OCI-LY7 (cell line): ENCODE data around the gene RFX3. TPM values are rescaled to one million over a fixed set of nuclear protein-coding genes. Genes with fewer than 3 reads are reported as not detected.

Source experiments
- BruUV-seq: library from RNA; stranded (reverse); fragments of 400-500 nt; replicated peaks from 2 replicates; lab custom pipeline; 2021; lab: Mats Ljungman, UMichigan
- CTCF ChIA-PET: fragments of 300-600 bp; sonication (Branson Sonifier 250); formaldehyde crosslinking; loops from one replicate; lab custom pipeline; 2022; ENCODE audit warnings: antibody characterized with exemption; ENCODE audit not compliant: unreplicated experiment; lab: Charles Lee
- POLR2A ChIA-PET: fragments of 300-600 bp; sonication (Branson Sonifier 250); formaldehyde crosslinking; loops from one replicate; lab custom pipeline; 2022; ENCODE audit warnings: antibody characterized with exemption; lab: Charles Lee
- DNase-seq: peaks from one replicate; pipeline ENCODE4 v3.0.0-alpha.2; 2015; ENCODE audit warnings: low spot score
- H2AFZ ChIP-seq: fragments of 200-600 bp; sonication (generic), shearing (Covaris generic); 2 replicates; pipeline ENCODE4 v1.6.1; 2014; ENCODE audit warnings: mild to moderate bottlenecking, antibody characterized with exemption, low read length, moderate library complexity
- H3K27ac ChIP-seq: fragments of 200-600 bp; sonication (generic); 2 replicates; pipeline ENCODE4 v1.5.1; 2014; ENCODE audit warnings: mixed run types, low read depth, mild to moderate bottlenecking, moderate library complexity, low read length, inconsistent platforms; ENCODE audit not compliant: poor library complexity, severe bottlenecking
- H3K36me3 ChIP-seq: fragments of 200-600 bp; sonication (generic); 2 replicates; pipeline ENCODE4 v1.6.1; 2014; ENCODE audit warnings: mild to moderate bottlenecking, antibody characterized with exemption, low read length, moderate library complexity, mixed read lengths; ENCODE audit not compliant: insufficient read depth
- H3K4me1 ChIP-seq: fragments of 200-600 bp; sonication (generic); 2 replicates; pipeline ENCODE4 v1.5.1; 2014; ENCODE audit warnings: mild to moderate bottlenecking, low read length; ENCODE audit not compliant: insufficient read depth, poor library complexity, severe bottlenecking
- H3K4me2 ChIP-seq: fragments of 200-600 bp; sonication (generic); 2 replicates; pipeline ENCODE4 v1.6.1; 2014; ENCODE audit warnings: mild to moderate bottlenecking, low read length
- H3K4me3 ChIP-seq: fragments of 200-600 bp; sonication (generic); 2 replicates; pipeline ENCODE4 v1.5.1; 2014; ENCODE audit warnings: mild to moderate bottlenecking, low read depth, low read length; ENCODE audit not compliant: poor library complexity, severe bottlenecking
- H3K79me2 ChIP-seq: fragments of 200-600 bp; sonication (generic); 2 replicates; pipeline ENCODE4 v1.6.1; 2016; ENCODE audit warnings: low read depth, mild to moderate bottlenecking, low read length, moderate library complexity, mixed read lengths; ENCODE audit not compliant: insufficient read depth
- H3K9me2 ChIP-seq: fragments of 200-600 bp; sonication (generic); 2 replicates; pipeline ENCODE4 v1.6.1; 2016; ENCODE audit warnings: mild to moderate bottlenecking, low read length, mixed read lengths; ENCODE audit not compliant: insufficient read depth
- H3K9me3 ChIP-seq: fragments of 200-600 bp; sonication (generic); 2 replicates; pipeline ENCODE4 v1.6.1; 2014; ENCODE audit warnings: mild to moderate bottlenecking, mixed run types, low read length, mixed read lengths
- H4K20me1 ChIP-seq: fragments of 200-600 bp; sonication (generic); 2 replicates; pipeline ENCODE4 v1.6.1; 2014; ENCODE audit warnings: mild to moderate bottlenecking, antibody characterized with exemption, low read length, moderate library complexity, mixed read lengths; ENCODE audit not compliant: insufficient read depth
- CTCF ChIP-seq: fragments of 200-600 bp; sonication (generic); conservative IDR thresholded peaks from 2 replicates; pipeline ENCODE4 v1.5.1; 2014; ENCODE audit warnings: mild to moderate bottlenecking, antibody characterized with exemption, low read length, moderate library complexity, mixed read lengths
- EZH2phosphoT487 ChIP-seq: fragments of 200-600 bp; sonication (generic); IDR thresholded peaks from 2 replicates; pipeline ENCODE4 v1.6.1; 2018; ENCODE audit warnings: low read depth, borderline replicate concordance, mild to moderate bottlenecking, mixed run types, antibody characterized with exemption, low read length, moderate library complexity, mixed read lengths
- intact Hi-C: fragments of 100-400 bp; cut with micrococcal nuclease; formaldehyde crosslinking; loops from one replicate; pipeline ENCODE4 v1.10.0; 2022; ENCODE audit not compliant: unreplicated experiment
- total RNA-seq, 2 experiments: library from RNA; depleted of rRNA in 1 of 2; stranded (reverse); fragments of >200 nt in 1 of 2; shearing (Covaris generic) in 1 of 2; gene quantifications; 2 replicates each; pipeline ENCODE4 v1.2.3, GENCODE V29; 2014 to 2022

The RFX3 gene
- total RNA-seq, 2 experiments from 2014 or later = 6.9 to 18.1 TPM

DNA sequence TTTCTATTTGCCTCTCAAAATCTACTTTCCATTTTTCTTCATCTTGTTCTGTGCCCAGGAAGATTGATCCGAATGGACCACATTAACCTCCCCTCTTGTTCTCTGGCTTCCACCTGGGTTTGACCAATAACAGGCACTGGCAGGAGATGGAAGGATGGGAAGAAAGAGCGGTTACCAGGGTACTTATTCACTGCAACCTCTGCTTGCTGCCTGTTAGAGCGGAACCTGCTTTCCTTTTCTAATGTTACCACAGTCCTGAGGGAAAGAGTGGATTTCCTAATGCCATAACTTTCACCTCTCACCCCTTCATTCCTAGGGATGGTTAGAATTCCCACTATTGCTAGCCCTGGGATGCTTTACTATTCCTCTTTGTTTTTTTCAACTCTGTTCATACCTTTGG is 262.1 kb downstream of the RFX3 start:
- H3K9me2 ChIP-seq = 0 out of 2 replicates have a peak, but pooled peaks cover 3% of the 10 kb centered on the region
- no peaks in the 10 kb centered on the region for H3K9me3 ChIP-seq
- no peaks in the 10 kb centered on the region for H3K4me1 ChIP-seq
- ChIA-PET CTCF (no interaction called here), POLR2A (no interaction called here)
- H3K4me3 ChIP-seq = no peak overlapping the region
- no peak overlapping the region for H2AFZ ChIP-seq
- H4K20me1 ChIP-seq = no peaks in the 10 kb centered on the region
- H3K27ac ChIP-seq = no peak overlapping the region
- DNase-seq = no peak
- H3K79me2 ChIP-seq = no peaks in the 10 kb centered on the region
- intact Hi-C loops = no loop called here
- H3K4me2 ChIP-seq = no peak overlapping the region
- BruUV-seq = no TSS peak
- TF ChIP-seq CTCF = no peak
- no peak for TF ChIP-seq EZH2phosphoT487
- H3K36me3 ChIP-seq = no peaks in the 10 kb centered on the region

GRCh38 chr9:3262826-3263529 is 262.8 kb downstream of the RFX3 start:
- no TSS peak for BruUV-seq
- TF ChIP-seq EZH2phosphoT487 (no peak), CTCF (no peak)
- no peaks in the 10 kb centered on the region for H3K36me3 ChIP-seq
- H3K79me2 ChIP-seq = no peaks in the 10 kb centered on the region
- 0 out of 2 replicates have a peak, but pooled peaks cover 3% of the 10 kb centered on the region for H3K9me2 ChIP-seq
- CTCF ChIA-PET = no interaction called here
- no peak overlapping the region for H3K27ac ChIP-seq
- POLR2A ChIA-PET = interaction anchor here (1.2 kb wide), 1 partner anchor 10 kb away, joined by 4 read pairs; no protein-coding TSS in a partner anchor
- no peak overlapping the region for H3K4me3 ChIP-seq
- H3K4me1 ChIP-seq = no peaks in the 10 kb centered on the region
- intact Hi-C loops = no loop called here
- no peaks in the 10 kb centered on the region for H4K20me1 ChIP-seq
- H2AFZ ChIP-seq = no peak overlapping the region
- H3K4me2 ChIP-seq = no peak overlapping the region
- DNase-seq = no peak
- no peaks in the 10 kb centered on the region for H3K9me3 ChIP-seq

DNA sequence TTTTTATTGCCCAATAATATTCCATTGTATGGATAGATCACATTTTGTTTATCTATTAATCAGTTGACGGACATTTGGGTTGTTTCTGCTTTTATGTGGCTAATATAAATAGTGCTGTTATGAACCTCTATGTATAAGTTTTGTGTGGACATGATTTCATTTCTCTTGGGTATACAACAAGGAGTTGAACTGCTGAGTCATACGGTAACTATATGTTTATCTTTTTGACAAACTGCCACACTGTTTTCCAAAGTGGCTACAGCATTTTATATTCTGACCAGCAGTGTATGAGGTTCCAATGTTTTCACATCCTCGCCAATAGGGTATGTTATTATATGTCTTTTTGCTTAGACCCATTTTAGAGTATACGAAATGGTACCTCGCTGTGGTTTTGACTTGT is 264.3 kb downstream of the RFX3 start:
- Histone ChIP-seq H3K79me2 (no peaks in the 10 kb centered on the region), H3K36me3 (peaks cover 3% of the 10 kb centered on the region; the same call in 1 of the 2 replicates), H2AFZ (no peak overlapping the region), H3K9me3 (no peaks in the 10 kb centered on the region), H3K4me2 (no peak overlapping the region), H3K27ac (no peak overlapping the region), H3K9me2 (0 out of 2 replicates have a peak, but pooled peaks cover 3% of the 10 kb centered on the region), H3K4me3 (no peak overlapping the region), H4K20me1 (no peaks in the 10 kb centered on the region), H3K4me1 (no peaks in the 10 kb centered on the region)
- no TSS peak for BruUV-seq
- intact Hi-C loops = no loop called here
- ChIA-PET POLR2A (no interaction called here), CTCF (no interaction called here)
- no peak for TF ChIP-seq EZH2phosphoT487
- TF ChIP-seq CTCF = no peak
- no peak for DNase-seq
